ENCODE measurements around the gene CCDC66. TPM values are rescaled to one million over a fixed set of nuclear protein-coding genes. Genes with fewer than 3 reads are reported as not detected.

CCDC66 gene
- total and polyA plus RNA-seq, 8 donors = 19.4 to 66.6 (median 51.8) TPM

GRCh38 chr3:56654460-56654859 is 97.5 kb downstream of the CCDC66 start:
- Histone ChIP-seq H3K9me3 (no peaks in the 10 kb centered on the region), H3K36me3 (peaks cover 0 to 84% of the 10 kb centered on the region in 2 donors), H3K27ac (no peak overlapping the region), H3K4me1 (no peaks in the 10 kb centered on the region), H3K27me3 (no peaks in the 10 kb centered on the region), H3K4me3 (no peak overlapping the region)
- ATAC-seq (no peak), DNase-seq (no peak)
- intact Hi-C loops (cut with DNase I) = no loop called here
- no peak for TF ChIP-seq CTCF (IDR thresholded peaks at IDR 0.05)

- no peak for ATAC-seq
- H3K4me3 ChIP-seq = no peak overlapping the region
- DNase-seq = no peak
- no peaks in the 10 kb centered on the region for H3K9me3 ChIP-seq
- no peak for TF ChIP-seq CTCF (IDR thresholded peaks at IDR 0.05)
- no peaks in the 10 kb centered on the region for H3K4me1 ChIP-seq
- H3K27ac ChIP-seq = no peak overlapping the region
- intact Hi-C loops (cut with DNase I) = no loop called here
- no peaks in the 10 kb centered on the region for H3K27me3 ChIP-seq
- peaks cover 0 to 90% of the 10 kb centered on the region in 2 donors for H3K36me3 ChIP-seq
Measured at GRCh38 chr3:56655709-56656108, 98.7 kb downstream of the CCDC66 start.

- H3K4me1 ChIP-seq = peaks cover 0 to 5% of the 10 kb centered on the region in 2 donors
- TF ChIP-seq CTCF (IDR thresholded peaks at IDR 0.05) = no peak
- H3K36me3 ChIP-seq = peaks cover 0 to 100% of the 10 kb centered on the region in 2 donors
- no peak overlapping the region for H3K4me3 ChIP-seq
- H3K9me3 ChIP-seq = no peaks in the 10 kb centered on the region
- H3K27me3 ChIP-seq = no peaks in the 10 kb centered on the region
- DNase-seq (no peak), ATAC-seq (no peak)
- intact Hi-C loops (cut with DNase I) = no loop called here
- H3K27ac ChIP-seq = no peak overlapping the region
Measured at GRCh38 chr3:56664823-56665222, 107.8 kb downstream of the CCDC66 start.

- no peak overlapping the region for H3K4me3 ChIP-seq
- peaks cover 0 to 99% of the 10 kb centered on the region in 2 donors for H3K36me3 ChIP-seq
- no peaks in the 10 kb centered on the region for H3K27me3 ChIP-seq
- no peaks in the 10 kb centered on the region for H3K9me3 ChIP-seq
- intact Hi-C loops (cut with DNase I) = no loop called here
- peaks cover 0 to 5% of the 10 kb centered on the region in 2 donors for H3K4me1 ChIP-seq
- H3K27ac ChIP-seq = no peak overlapping the region
- DNase-seq = no peak
- ATAC-seq = no peak
- no peak for TF ChIP-seq CTCF (IDR thresholded peaks at IDR 0.05)
Measured at GRCh38 chr3:56667973-56668579, 111.1 kb downstream of the CCDC66 start.

Other genes with a start within 250 kb of the CCDC66 start
- gene ERC2, start 88.7 kb upstream of the CCDC66 start, total RNA-seq = 1 to 10 TPM; 2.7 to 3.3 TPM
- 1 to 10 TPM; 1.6 to 3.0 (median 2.1) TPM for gene ERC2, start 88.7 kb upstream of the CCDC66 start, polyA plus RNA-seq (ENCODE audit: insufficient read length in 6 of 6)
- 10 to 100 TPM; 61.8 to 70.1 TPM for gene TASOR, start 126.1 kb downstream of the CCDC66 start, total RNA-seq
- 10 to 100 TPM; 80.4 to 91.3 (median 83.5) TPM for gene TASOR, start 126.1 kb downstream of the CCDC66 start, polyA plus RNA-seq (ENCODE audit: insufficient read length in 6 of 6)
- gene ARHGEF3, start 244.8 kb downstream of the CCDC66 start, total RNA-seq = 10 to 100 TPM; 24.1 to 34.1 TPM
- 10 to 100 TPM; 19.5 to 26.3 (median 23.1) TPM for gene ARHGEF3, start 244.8 kb downstream of the CCDC66 start, polyA plus RNA-seq (ENCODE audit: insufficient read length in 6 of 6)